CD4-positive, alpha-beta T cell treated with Interleukin-15 for 1 hour (primary cell): ENCODE data around the gene BRD4.
"Not testable (repeated sequence)": the region's sequence is repeated elsewhere in the genome, so short reads cannot be mapped to it uniquely, and the experiment has no call there.

Experiments used
- DNase-seq: peaks from one replicate; pipeline ENCODE4 v3.0.0-alpha.2; 2020

Gene BRD4

DNA sequence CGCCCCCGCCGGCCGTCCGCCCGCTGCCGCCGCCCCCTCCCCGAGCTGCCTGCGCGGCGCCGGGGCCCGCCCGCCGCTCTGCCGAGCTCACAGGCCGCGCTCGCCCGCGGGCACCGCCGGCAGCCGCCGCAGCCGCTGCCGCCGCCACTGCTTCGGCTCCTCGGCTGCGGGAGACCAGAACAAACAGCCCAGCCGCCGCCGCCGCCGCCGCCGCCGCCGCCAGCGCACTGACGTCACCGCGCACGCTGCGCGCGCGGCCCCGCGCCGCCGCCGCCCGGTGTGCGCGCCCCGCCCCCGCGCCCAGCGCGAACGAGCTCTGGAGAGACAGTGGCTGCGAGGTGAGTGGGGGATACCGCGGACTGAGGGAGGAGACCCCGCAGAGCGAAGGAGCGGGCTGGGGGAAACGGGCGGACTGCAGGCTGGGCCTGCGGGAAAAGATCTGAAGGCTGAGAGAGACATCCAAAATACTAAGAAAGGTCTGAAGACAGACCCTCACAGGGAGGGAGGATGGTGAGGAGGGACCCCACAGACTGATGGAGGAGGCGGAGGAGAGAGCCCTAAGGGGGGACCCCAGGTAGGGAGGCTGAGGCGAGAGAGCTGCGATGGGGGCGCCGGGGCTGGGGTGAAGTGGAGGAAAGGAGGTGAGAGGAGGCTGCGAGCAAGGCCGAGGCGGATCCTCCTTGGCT lies at the start of gene BRD4:
Gene BRD4 (minus strand): TSS at position 229 of the 686 bp plus-strand sequence. CDS start 59,440 bp downstream, outside the sequence.
- peak; percentile 74 for DNase-seq

DNA sequence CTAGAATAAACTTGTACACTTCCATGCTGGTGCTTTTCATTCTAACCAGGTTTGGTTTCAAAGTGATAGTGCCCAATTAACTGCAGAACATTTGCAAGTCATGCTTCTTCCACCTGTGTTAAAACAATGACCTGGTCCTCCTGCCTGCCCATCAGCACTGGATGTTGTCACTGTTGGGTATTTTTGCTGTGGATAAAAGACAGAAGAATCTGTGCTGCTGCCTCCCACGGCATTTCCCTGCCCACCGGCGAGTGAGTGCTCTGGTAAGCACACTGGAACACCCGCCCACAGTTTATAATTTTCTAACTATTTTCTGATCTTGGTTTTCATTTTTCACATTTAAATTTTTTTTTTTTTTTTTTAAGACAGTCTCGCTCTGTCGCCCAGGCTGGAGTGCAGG lies 49.5 kb upstream of the BRD4 start:
- DNase-seq = no peak

- DNase-seq = no peak
Measured at GRCh38 chr19:15381429-15381828, 49.1 kb upstream of the BRD4 start.

DNA sequence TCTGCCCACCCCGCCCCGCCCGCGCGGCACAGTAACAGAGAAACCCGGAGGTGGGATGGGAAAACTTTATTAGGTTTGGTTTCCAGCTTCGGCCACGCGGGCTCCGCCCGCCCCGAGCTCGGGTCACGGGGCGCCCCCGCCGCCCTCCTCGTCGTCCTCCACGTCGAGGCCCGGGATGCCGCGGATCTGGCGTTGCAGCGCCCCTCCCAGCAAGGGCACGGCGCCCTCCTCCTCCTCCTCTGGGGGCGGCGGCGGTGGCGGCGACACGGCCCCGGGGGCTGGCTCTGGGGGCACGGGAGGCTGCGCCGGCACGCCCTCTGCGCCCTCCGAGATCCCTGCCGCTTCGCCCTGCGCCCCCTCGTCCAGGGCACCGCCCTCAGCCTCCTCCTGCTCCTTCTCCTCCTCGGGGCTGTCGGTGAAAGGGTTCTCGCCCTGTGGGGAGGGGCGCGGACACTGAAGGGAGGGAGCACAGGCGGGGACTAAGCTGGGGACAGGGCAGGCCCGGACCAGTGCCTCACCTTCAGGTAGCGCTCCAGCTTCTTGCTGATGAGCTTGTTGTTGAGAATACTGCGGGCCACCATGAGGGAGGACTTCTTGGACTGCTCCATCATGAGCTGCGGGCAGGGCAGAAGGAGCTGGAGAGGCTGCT lies 47.8 kb upstream of the BRD4 start:
- DNase-seq = no peak

DNA sequence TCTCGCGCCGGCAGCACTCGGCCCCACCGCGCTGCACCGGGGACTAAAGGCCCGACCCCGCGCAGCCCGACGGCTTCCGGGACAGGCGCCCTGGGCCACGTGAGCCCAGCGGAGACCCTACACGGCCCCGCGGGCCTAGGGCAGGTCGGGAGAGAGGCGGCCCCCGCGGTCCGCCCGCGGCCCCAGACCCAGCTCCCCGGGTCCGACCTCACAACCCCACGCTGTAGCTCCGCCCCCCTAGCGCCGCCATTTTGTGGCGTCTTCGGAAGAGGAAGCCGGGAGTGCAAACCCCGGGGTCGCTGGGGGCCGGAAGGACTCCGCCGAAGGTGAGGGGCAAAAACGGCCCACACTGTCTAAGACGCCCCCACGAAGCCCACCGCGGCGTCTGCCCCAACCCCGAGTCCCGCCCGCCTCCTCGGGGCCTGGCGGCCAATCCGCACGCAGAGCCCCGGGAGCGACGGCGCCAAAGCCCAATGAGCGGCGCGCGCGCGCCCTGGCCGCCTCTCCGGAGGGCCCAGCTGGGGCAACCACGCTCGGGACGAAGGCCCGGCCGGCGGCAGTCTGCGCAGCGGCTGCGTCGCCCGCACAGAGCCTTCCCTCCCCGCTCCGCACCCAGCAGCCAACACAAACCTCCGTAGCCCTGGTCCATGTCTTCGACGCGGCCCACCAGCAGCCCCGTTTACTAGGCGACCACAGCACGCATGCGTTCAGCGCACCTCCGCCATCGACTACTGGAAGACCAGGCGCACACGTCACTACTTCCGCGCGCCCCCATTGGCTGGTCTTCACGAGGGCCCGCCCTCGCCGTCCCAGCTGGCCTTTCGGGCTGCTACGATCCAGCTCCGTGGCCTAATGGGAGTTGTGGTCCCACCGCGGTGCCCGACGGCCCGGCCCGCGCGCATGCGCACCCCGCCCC lies 47.0 kb upstream of the BRD4 start, which contains the start of gene AKAP8:
Gene AKAP8 (minus strand): TSS at position 705 of the 916 bp plus-strand sequence. CDS start 56 bp downstream, at position 649.
- peak; percentile 99 for DNase-seq

DNA sequence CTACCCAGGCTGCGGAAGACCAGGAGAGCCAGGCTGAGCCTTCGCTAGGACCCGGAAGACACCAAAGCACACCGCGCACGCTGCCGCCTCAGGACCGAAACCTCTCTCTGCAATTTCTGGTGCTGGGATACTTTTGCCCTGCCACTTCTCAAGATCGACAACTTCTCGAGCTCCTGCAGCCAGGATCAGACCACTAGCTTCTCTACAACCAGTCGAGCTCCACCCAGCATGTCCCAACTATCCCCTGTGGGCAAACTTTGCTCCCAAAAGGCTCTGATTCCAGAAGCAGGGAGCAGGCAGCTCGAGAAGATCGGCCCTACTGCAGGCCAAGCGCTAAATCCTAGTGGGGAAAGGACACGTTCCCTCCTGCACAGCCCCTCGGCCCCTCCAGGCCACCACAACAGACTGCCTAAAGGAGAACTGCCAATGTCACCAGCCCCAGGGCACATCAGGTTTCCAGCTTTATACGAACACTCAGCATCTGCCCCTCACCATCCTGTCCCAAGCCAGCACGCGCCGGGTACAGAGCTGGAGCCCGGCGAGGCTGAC lies 46.3 kb upstream of the BRD4 start:
- peak; percentile 30 for DNase-seq

GRCh38 chr19:15374796-15375440 lies 42.6 kb upstream of the BRD4 start:
- DNase-seq = no peak

GRCh38 chr19:15374105-15374651 lies 41.8 kb upstream of the BRD4 start:
- no peak for DNase-seq

GRCh38 chr19:15373644-15374043 lies 41.3 kb upstream of the BRD4 start:
- DNase-seq = no peak

GRCh38 chr19:15372891-15373301 lies 40.6 kb upstream of the BRD4 start:
- no peak for DNase-seq

- no peak for DNase-seq
Measured at GRCh38 chr19:15372470-15372869, 40.1 kb upstream of the BRD4 start.

DNA sequence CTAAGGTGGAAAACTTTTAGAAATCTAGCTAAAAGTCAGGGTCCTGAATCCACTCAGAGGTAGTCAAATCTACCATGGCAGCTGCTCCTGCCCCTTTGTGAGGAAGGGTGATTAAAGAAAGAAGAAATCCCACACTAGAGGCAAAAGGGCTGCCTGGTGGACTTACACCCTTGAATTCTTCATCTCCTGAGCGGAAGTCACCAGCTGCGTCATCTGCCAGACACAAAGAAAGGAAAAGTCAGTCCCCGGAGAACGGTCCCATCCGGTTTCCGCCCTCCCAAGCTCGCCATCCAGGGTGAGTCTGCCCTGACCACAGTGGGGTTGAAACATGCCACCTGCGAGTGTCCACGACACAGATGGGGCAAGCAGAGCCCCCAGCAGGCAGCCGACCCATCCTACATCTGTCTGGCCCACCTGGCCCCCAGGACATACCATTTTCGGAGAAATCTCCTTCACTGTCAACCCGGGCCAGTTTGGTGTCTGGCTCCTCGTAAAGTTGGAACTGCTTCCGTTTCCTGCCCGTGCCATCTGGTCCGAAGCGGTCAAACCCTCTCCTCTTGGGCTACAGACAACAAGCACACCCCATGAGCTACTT lies 39.5 kb upstream of the BRD4 start:
- no peak for DNase-seq

GRCh38 chr19:15371119-15371518 lies 38.8 kb upstream of the BRD4 start:
- no peak for DNase-seq

DNA sequence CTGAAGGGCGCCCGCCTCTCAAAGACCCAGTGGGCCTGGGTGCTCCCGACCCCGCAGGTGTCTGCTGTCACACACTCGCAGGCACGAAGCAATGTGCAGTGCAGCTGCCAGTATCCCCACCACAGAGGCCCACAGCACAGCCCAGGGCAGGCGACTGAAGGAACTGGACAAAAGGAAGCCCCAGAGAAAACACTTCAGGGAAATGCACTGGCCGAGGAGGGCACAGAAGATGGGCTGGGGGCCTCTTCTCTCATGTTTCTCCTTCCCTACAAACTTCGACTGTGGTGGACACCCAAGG lies 37.2 kb upstream of the BRD4 start:
- DNase-seq = no peak

GRCh38 chr19:15368798-15369593 lies 36.7 kb upstream of the BRD4 start:
- no peak for DNase-seq

DNA sequence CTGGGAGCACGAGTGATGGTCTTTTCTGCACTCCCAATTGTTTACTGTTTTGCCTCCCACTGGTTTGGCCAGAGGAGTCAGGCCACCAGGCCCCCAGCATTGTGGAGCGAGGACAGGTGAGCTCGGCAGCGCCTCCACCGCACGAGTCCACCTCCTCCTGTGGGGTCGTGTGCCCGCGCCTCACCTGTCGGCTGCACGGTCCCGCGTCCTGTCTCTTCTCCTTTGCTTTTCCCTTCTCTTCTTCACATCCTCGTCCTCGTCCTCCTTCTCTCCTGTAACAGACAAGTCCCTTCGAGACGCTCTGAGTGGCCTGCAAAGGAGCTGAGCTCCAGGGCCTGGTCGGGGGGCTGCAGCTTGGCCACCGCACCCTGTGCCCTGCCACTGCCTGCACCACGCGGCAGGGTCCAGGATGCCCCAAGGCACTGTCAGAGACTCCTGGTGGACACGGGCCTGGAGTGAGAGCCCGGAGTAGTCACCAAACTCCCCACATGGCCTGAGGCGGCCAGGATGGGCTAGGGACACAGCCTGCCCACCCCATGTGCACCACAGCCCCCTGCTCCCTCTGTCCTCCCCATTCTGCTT lies 35.8 kb upstream of the BRD4 start:
- no peak for DNase-seq

GRCh38 chr19:15367439-15367838 lies 35.1 kb upstream of the BRD4 start:
- DNase-seq = no peak

GRCh38 chr19:15365264-15365663 lies 32.9 kb upstream of the BRD4 start:
- DNase-seq = no peak

GRCh38 chr19:15363791-15364190 lies 31.5 kb upstream of the BRD4 start:
- DNase-seq = not testable (repeated sequence)

DNA sequence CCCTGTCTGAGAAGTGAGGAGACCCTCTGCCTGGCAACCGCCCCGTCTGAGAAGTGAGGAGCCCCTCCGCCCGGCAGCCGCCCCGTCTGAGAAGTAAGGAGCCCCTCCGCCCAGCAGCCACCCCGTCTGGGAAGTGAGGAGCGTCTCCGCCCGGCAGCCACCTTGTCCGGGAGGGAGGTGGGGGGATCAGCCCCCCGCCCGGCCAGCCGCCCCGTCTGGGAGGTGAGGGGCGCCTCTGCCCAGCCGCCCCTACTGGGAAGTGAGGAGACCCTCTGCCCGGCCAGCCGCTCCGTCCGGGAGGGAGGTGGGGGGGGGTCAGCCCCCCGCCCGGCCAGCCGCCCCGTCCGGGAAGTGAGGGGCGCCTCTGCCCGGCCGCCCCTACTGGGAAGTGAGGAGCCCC lies 30.7 kb upstream of the BRD4 start:
- DNase-seq = not testable (repeated sequence)

DNA sequence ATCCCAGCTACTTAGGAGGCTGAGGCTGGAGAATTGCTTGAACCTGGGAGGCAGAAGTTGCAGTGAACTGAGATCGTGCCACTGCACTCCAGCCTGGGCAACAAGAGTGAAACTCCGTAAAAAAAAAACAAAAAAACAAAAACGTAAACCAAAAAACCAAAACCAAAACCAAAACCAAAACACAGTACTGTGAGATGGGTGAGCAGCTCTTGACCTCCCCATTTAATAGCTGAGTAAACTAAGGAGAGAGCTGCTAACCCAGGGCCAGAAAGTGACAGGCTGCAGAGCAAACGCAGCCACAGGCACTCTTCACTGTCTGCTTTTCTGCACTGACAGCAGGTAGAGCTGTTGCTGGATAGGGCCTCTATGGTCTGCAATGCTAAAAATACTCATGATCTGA lies 27.7 kb upstream of the BRD4 start:
- DNase-seq = not testable (repeated sequence)
